WI38 (cell line): ENCODE data around the gene B3GALT6.

ENCODE experiments used
- H3K4me3 ChIP-seq: 2 replicates; pipeline ENCODE4 v1.5.1; 2011; ENCODE audit warnings: low read depth, mild to moderate bottlenecking, control low read depth, low read length
- TF ChIP-seq, protein P1 (sequence below): IDR thresholded peaks from 2 replicates; pipeline ENCODE4 v1.5.1; 2012; ENCODE audit warnings: low read depth, mild to moderate bottlenecking, control low read depth, low read length

B3GALT6 gene

DNA sequence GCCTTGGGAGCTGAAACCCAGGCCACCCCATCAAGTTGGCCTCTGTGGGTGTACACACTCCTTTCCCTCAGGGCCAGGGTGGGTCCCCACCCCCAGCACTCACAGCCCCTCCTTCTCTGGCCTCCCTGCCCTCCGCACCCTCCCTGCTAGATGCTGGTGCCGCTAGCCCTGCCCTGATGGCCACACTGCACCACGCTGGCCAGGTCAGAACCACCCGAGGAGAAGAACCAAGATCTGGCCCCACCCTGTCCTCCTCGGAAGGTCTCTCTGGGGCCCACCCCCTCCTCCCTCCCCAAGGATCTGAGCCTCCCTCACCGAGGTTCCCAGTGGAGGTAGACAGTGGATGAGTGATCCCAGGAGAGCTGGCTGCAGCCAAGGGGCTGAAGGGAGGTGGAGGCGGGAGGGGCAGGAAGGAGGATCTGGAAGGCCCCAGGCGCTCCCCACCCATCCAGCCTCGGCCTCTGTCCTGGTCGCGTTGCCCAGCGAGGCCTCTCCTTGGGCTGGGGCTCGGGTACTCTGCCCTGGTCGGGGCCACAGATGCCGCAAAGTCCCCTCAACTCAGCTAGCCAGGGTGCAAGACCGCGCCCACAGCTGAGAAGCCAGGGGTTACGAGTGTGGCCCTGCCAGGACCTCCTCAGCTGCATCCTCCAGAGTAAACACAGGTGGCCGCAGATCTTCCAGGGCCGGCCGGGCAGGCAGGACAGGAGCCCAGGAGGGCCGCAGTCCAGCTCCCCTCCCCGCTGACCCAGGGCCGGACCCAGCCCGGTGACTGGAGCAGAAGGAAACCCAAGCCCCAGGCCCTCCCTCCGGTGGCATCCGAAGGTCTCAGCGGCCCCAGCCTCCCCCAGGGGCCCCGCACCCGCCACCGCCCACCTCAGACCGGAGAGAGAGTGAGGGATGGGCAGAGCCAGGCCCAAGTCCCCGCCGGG, 5.2 kb downstream of the B3GALT6 start:
- no peak overlapping the region for H3K4me3 ChIP-seq
- TF ChIP-seq, protein P1, sequence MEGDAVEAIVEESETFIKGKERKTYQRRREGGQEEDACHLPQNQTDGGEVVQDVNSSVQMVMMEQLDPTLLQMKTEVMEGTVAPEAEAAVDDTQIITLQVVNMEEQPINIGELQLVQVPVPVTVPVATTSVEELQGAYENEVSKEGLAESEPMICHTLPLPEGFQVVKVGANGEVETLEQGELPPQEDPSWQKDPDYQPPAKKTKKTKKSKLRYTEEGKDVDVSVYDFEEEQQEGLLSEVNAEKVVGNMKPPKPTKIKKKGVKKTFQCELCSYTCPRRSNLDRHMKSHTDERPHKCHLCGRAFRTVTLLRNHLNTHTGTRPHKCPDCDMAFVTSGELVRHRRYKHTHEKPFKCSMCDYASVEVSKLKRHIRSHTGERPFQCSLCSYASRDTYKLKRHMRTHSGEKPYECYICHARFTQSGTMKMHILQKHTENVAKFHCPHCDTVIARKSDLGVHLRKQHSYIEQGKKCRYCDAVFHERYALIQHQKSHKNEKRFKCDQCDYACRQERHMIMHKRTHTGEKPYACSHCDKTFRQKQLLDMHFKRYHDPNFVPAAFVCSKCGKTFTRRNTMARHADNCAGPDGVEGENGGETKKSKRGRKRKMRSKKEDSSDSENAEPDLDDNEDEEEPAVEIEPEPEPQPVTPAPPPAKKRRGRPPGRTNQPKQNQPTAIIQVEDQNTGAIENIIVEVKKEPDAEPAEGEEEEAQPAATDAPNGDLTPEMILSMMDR = no peak

DNA sequence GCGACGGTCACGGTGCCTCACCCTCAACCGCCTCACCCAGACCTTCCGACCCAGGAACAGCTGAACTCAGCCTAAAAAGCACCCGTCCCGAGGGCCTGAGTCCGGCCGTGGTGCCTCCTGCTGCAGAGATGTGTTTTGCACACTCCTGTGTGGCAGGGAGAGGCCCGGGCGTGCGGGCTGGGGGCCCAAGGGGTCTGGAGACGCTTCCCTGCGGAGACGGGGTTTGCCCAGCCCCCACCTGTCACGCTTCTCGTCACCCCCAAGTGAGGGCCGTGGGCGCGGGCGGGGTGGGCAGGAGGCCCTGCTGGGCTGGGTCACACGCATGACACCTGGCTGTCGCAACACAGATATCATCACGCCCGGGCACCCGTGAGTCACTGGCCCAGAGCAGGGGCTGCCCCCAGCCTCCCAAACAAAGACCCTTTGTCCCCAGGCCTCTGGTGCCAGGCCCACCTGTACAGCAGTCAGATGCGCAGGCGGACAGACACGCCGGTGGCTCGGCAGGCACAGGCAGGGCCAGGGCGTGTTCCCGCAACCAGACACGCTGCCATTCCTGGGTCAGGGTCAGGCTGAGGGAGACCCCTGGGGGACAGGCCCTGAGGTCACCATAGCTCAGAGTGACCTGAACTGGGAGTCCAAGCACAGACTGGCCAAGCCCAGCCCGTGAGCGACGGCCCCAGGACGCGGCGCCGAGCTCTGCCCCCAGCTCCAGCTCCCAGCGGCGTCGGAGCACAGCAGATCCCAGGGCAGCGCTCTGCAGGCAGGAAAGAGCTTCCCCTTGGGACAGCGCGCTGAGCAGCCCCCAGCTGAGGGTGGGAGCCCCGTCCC, 6.1 kb downstream of the B3GALT6 start:
- TF ChIP-seq, protein P1 = no peak
- H3K4me3 ChIP-seq = no peak overlapping the region

GRCh38 chr1:1238702-1239178, 6.7 kb downstream of the B3GALT6 start:
- TF ChIP-seq, protein P1 = no peak
- H3K4me3 ChIP-seq = no peak overlapping the region

- no peak overlapping the region for H3K4me3 ChIP-seq
- TF ChIP-seq, protein P1 = no peak
These were observed 7.2 kb downstream of the B3GALT6 start for GRCh38 chr1:1239227-1239613.

GRCh38 chr1:1239614-1240347, 7.7 kb downstream of the B3GALT6 start:
- no peak overlapping the region for H3K4me3 ChIP-seq
- TF ChIP-seq, protein P1 = no peak

GRCh38 chr1:1240348-1240732, 8.3 kb downstream of the B3GALT6 start:
- TF ChIP-seq, protein P1 = no peak
- no peak overlapping the region for H3K4me3 ChIP-seq
